Measurements from ENCODE around the gene OPA3.
A peak's percentile ranks its signal among the peaks of the same experiment; 100 is the strongest.

The OPA3 gene

DNA sequence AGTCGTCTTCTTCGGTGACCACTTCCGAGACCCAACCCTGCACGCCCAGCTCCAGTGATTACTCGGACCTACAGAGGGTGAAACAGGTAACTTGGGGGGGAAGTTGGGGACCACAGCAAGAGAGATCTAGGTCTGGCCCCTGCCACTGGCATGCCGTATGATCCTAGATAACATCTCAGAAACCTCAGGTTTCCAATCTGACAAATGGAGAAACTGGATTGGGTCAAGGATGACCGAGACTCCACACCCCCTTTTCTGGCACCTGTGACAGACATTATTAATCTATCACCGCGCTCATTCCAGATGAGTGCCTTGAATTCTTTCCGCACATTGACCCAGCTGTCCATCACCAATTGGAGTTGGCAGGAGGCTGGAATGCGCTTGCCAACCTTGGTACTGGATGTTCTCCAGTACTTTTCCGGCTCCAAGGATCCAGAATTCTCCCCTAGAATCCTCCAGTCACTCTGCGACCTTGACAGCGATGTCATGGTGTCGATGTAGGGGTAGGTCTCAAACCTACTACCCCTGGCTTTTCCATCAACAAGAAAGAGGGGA lies 60.0 kb downstream of the OPA3 start:
- Histone ChIP-seq H3K4me1 (ENCODE audit: control insufficient read depth, insufficient read depth, low read length) (peaks cover 41% of the 10 kb centered on the region), H3K27me3 (ENCODE audit: control insufficient read depth, insufficient read depth, low read length) (no peaks in the 10 kb centered on the region), H3K36me3 (ENCODE audit: control insufficient read depth, insufficient read depth, low read length) (peaks cover 22% of the 10 kb centered on the region), H3K9ac (ENCODE audit: low read length) (no peak overlapping the region), H3K9me3 (ENCODE audit: control insufficient read depth, low read length) (no peaks in the 10 kb centered on the region), H3K4me3 (ENCODE audit: low read length) (no peak overlapping the region)

DNA sequence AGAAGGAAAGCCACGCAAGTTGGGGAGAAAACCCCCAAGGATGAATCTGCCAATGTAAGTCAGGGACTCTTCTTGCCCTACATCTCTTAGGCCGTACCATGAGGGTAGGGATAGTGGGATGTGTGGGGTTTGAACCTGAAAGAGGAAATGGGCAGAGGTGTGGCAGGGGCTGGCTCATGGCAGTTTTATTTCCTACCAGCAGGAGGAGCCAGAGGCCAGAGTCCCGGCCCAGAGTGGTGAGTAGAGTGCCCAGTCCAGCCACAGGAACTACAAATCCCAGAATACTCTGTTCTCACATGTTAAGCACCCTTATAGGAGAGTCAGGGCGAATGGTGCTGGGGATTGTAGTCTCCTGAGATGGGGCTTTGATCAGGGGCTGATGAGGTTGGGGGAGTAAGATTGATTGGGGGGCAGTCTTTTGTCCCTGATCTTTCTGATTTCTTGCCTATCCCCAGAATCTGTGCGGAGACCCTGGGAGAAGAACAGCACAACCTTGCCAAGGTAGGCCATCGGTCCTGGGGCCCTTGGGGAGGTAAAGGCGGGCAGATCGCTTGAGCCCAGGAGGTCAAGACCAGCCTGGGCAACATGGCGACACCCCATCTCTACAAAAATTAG lies 60.9 kb downstream of the OPA3 start:
- no peak overlapping the region for H3K9ac ChIP-seq (ENCODE audit: low read length)
- H3K27me3 ChIP-seq (ENCODE audit: control insufficient read depth, insufficient read depth, low read length) = no peaks in the 10 kb centered on the region
- no peaks in the 10 kb centered on the region for H3K9me3 ChIP-seq (ENCODE audit: control insufficient read depth, low read length)
- H3K4me1 ChIP-seq (ENCODE audit: control insufficient read depth, insufficient read depth, low read length) = peaks cover 36% of the 10 kb centered on the region
- H3K4me3 ChIP-seq (ENCODE audit: low read length) = no peak overlapping the region
- H3K36me3 ChIP-seq (ENCODE audit: control insufficient read depth, insufficient read depth, low read length) = peaks cover 22% of the 10 kb centered on the region

DNA sequence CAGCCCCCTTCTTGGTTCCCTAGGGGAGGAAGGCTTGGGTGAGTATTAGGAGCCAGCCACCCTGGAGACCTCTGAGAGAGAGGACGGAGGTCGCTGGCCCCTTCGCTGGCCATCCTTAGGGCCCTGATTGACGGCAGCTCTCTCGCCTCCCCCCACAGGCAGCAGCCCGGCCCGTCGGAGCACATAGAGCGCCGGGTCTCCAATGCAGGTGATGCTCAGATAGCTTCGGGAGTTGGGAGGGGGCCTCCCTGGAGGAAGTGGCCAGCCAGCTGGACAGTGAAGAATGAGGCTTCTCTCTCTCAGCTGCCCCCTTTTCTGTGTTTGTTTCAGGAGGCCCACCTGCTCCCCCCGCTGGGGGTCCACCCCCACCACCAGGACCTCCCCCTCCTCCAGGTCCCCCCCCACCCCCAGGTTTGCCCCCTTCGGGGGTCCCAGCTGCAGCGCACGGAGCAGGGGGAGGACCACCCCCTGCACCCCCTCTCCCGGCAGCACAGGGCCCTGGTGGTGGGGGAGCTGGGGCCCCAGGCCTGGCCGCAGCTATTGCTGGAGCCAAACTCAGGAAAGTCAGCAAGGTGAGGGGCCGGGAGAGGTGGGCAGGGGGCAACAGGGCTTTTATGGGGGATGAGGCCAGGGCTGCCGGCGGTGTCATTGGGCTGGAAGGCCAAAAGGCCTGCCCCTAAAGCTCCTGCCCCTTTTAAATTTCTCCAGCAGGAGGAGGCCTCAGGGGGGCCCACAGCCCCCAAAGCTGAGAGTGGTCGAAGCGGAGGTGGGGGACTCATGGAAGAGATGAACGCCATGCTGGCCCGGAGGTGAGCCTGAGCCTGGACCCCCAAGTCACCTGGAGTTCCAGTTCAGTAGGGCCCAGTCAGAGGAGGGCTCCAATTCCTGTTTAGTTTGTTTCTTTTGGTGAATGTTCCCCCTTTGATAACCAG lies 62.3 kb downstream of the OPA3 start:
- Histone ChIP-seq H3K4me3 (ENCODE audit: low read length) (no peak overlapping the region), H3K9ac (ENCODE audit: low read length) (no peak overlapping the region), H3K9me3 (ENCODE audit: control insufficient read depth, low read length) (no peaks in the 10 kb centered on the region), H3K36me3 (ENCODE audit: control insufficient read depth, insufficient read depth, low read length) (peaks cover 22% of the 10 kb centered on the region), H3K4me1 (ENCODE audit: control insufficient read depth, insufficient read depth, low read length) (peaks cover 35% of the 10 kb centered on the region), H3K27me3 (ENCODE audit: control insufficient read depth, insufficient read depth, low read length) (no peaks in the 10 kb centered on the region)

DNA sequence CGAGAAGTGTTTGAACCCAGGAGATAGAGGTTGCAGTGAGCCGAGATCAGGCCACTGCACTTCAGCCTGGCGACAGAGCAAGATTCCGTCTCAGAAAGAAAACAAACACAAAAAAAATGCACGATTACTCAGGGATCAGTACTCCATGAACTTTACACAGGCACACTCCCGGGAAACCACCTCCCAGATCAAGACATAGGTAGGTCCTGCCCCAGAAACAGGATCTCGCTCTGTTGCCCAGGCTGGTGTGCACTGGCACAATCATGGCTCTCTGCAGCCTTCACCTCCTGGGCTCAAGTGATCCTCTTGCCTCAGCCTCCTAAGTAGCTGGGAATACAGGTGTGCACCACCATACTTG lies 66.2 kb downstream of the OPA3 start:
- Histone ChIP-seq H3K36me3 (ENCODE audit: control insufficient read depth, insufficient read depth, low read length) (peaks cover 7% of the 10 kb centered on the region), H3K27me3 (ENCODE audit: control insufficient read depth, insufficient read depth, low read length) (no peaks in the 10 kb centered on the region), H3K4me3 (ENCODE audit: low read length) (no peak overlapping the region), H3K9me3 (ENCODE audit: control insufficient read depth, low read length) (no peaks in the 10 kb centered on the region), H3K4me1 (ENCODE audit: control insufficient read depth, insufficient read depth, low read length) (peaks cover 68% of the 10 kb centered on the region), H3K9ac (ENCODE audit: low read length) (no peak overlapping the region)

DNA sequence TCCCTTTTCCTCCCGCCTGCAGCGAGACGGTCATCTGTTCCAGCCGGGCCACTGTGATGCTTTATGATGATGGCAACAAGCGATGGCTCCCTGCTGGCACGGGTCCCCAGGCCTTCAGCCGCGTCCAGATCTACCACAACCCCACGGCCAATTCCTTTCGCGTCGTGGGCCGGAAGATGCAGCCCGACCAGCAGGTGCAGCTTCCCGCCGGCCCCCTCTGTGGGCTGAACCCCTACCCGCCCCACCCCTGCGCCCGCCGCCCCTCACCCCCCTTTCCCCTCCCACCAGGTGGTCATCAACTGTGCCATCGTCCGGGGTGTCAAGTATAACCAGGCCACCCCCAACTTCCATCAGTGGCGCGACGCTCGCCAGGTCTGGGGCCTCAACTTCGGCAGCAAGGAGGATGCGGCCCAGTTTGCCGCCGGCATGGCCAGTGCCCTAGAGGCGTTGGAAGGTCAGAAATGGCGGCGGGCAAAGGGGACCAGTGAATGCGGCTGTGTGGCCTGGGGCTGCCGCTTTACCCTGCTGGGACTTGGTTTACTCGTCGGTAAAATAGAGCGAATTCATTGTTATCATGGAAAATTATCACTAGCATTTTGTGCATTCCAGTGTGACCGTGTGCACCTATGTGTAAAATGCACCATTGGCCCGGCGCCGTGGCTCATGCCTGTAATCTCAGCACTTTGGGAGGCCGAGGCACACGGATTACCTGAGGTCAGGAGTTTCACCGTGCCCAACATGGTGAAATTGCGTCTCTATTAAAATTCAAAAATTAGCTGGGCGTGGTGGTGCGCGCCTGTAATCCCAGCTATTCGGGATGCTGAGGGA lies 66.7 kb downstream of the OPA3 start:
- H3K9ac ChIP-seq (ENCODE audit: low read length) = no peak overlapping the region
- no peaks in the 10 kb centered on the region for H3K27me3 ChIP-seq (ENCODE audit: control insufficient read depth, insufficient read depth, low read length)
- H3K4me3 ChIP-seq (ENCODE audit: low read length) = no peak overlapping the region
- H3K36me3 ChIP-seq (ENCODE audit: control insufficient read depth, insufficient read depth, low read length) = peaks cover 7% of the 10 kb centered on the region
- H3K4me1 ChIP-seq (ENCODE audit: control insufficient read depth, insufficient read depth, low read length) = peaks cover 74% of the 10 kb centered on the region
- no peaks in the 10 kb centered on the region for H3K9me3 ChIP-seq (ENCODE audit: control insufficient read depth, low read length)

DNA sequence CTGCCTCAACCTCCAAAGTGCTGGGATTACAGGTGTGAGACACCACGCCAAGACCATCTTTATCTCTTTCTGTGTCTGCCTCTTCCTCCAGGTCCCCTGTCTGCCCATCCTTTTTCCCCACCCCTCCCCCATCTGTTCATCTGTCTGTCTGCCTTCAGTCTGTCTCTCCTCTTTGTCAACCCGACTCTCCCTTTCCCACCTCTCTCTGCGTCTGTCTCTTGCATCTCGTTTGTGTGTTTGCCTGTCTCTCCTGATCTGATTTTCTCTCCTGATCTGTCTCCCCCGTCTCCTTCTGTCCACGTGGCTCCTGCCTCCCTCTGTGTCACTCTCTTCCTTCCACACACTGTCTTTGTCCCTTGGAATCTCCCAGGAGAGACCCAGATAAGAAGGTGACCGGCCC lies 67.4 kb downstream of the OPA3 start:
- H3K9ac ChIP-seq (ENCODE audit: low read length) = no peak overlapping the region
- H3K36me3 ChIP-seq (ENCODE audit: control insufficient read depth, insufficient read depth, low read length) = peaks cover 4% of the 10 kb centered on the region
- peaks cover 71% of the 10 kb centered on the region for H3K4me1 ChIP-seq (ENCODE audit: control insufficient read depth, insufficient read depth, low read length)

DNA sequence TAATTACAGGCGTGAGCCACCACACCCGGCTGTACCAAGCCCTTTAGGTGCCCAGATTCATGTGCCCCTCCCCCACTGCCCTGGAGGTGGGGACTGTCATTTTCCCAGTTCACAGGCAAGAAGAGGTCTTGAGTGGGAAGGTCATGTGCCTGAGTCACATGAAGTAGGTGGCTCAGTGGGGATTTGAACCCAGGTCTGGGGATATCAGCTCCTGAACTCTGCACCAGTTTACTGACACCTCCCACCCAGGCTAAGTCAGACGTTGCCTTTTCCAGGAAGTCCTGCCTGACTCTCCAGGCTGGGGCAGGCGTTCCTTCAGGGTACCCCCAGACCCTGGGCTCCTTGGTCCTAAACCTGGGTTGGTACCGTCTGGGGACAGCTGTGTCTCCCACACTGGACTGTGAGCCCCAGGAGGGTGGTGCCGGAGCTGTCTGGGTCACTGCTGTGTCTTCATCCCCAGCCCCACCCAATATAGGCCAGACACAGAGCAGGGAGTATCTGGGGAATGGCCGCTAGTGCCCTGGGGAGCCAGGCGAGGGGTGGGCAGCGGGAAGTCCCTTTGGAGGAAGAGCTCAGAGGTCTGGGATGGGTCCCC lies 68.7 kb downstream of the OPA3 start:
- Histone ChIP-seq H3K27me3 (ENCODE audit: control insufficient read depth, insufficient read depth, low read length) (no peaks in the 10 kb centered on the region), H3K9me3 (ENCODE audit: control insufficient read depth, low read length) (no peaks in the 10 kb centered on the region), H3K4me1 (ENCODE audit: control insufficient read depth, insufficient read depth, low read length) (peaks cover 66% of the 10 kb centered on the region), H3K36me3 (ENCODE audit: control insufficient read depth, insufficient read depth, low read length) (no peaks in the 10 kb centered on the region), H3K9ac (ENCODE audit: low read length) (peak overlapping the region; percentile 35), H3K4me3 (ENCODE audit: low read length) (no peak overlapping the region)

More for the DNA sequence above, 67.4 kb downstream of the OPA3 start:
- Histone ChIP-seq H3K4me3 (ENCODE audit: low read length) (no peak overlapping the region), H3K9me3 (ENCODE audit: control insufficient read depth, low read length) (no peaks in the 10 kb centered on the region), H3K27me3 (ENCODE audit: control insufficient read depth, insufficient read depth, low read length) (no peaks in the 10 kb centered on the region)

- Histone ChIP-seq H3K4me1 (ENCODE audit: control insufficient read depth, insufficient read depth, low read length) (peaks cover 65% of the 10 kb centered on the region), H3K9me3 (ENCODE audit: control insufficient read depth, low read length) (no peaks in the 10 kb centered on the region), H3K36me3 (ENCODE audit: control insufficient read depth, insufficient read depth, low read length) (no peaks in the 10 kb centered on the region), H3K4me3 (ENCODE audit: low read length) (peak overlapping the region; percentile 1), H3K9ac (ENCODE audit: low read length) (peak overlapping the region; percentile 76), H3K27me3 (ENCODE audit: control insufficient read depth, insufficient read depth, low read length) (no peaks in the 10 kb centered on the region)
These were observed 69.4 kb downstream of the OPA3 start for GRCh38 chr19:45515081-45515624.

DNA sequence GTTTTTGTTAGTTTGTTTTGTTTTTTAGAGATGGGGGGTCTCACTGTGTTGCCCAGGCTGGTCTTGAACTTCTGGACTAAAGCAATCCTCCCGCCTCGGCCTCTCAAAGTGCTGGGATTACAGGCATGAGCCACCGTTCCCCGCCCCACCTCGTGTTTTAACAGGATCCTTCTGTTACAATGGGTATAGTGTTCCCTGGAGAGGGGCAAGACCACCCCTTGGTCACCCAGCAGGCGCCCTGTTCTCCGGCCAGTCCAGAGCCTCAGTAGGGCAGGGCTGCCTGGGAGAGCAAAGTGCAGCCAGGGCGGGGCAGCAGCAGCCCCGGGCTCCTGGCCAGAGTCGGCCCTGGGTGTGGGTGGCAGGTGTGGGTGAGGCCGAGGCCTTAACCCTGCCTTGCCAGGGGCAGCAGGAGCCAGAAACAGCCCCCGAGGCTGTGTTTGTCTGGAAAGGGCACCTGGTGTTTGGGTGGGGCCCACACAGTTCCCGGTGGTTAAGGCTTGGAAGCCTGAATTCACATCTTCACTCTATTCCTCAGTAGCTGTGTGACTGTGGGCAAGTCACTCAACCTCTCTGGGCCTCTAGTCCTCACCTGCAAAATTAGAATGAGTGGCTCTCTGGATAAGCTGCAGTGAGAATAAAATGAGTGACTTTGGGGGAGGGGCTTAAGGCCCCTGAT lies 70.1 kb downstream of the OPA3 start:
- Histone ChIP-seq H3K9me3 (ENCODE audit: control insufficient read depth, low read length) (no peaks in the 10 kb centered on the region), H3K27me3 (ENCODE audit: control insufficient read depth, insufficient read depth, low read length) (no peaks in the 10 kb centered on the region), H3K4me3 (ENCODE audit: low read length) (peak overlapping the region; percentile 1), H3K4me1 (ENCODE audit: control insufficient read depth, insufficient read depth, low read length) (peaks cover 66% of the 10 kb centered on the region), H3K9ac (ENCODE audit: low read length) (peak overlapping the region; percentile 76), H3K36me3 (ENCODE audit: control insufficient read depth, insufficient read depth, low read length) (no peaks in the 10 kb centered on the region)

- Histone ChIP-seq H3K9me3 (ENCODE audit: control insufficient read depth, low read length) (no peaks in the 10 kb centered on the region), H3K36me3 (ENCODE audit: control insufficient read depth, insufficient read depth, low read length) (no peaks in the 10 kb centered on the region), H3K27me3 (ENCODE audit: control insufficient read depth, insufficient read depth, low read length) (no peaks in the 10 kb centered on the region), H3K4me3 (ENCODE audit: low read length) (no peak overlapping the region), H3K4me1 (ENCODE audit: control insufficient read depth, insufficient read depth, low read length) (peaks cover 63% of the 10 kb centered on the region), H3K9ac (ENCODE audit: low read length) (no peak overlapping the region)
These were observed 71.6 kb downstream of the OPA3 start for GRCh38 chr19:45512881-45513483.
